HFFc6 (cell line): Measurements from ENCODE around the gene RAB40C. TPM values are rescaled to one million over a fixed set of nuclear protein-coding genes. Genes with fewer than 3 reads are reported as not detected.

Source experiments
- DNase-seq: peaks from one replicate; pipeline ENCODE4 v3.0.0-alpha.2; 2018
- H3K27ac Mint-ChIP-seq: 2 replicates; pipeline ENCODE4 v1.8.0; 2020; ENCODE audit warnings: mild to moderate bottlenecking, mixed read lengths
- H3K27me3 Mint-ChIP-seq: 2 replicates; pipeline ENCODE4 v1.8.0; 2021; ENCODE audit warnings: mild to moderate bottlenecking, moderate library complexity, mixed read lengths; ENCODE audit not compliant: insufficient read depth
- H3K36me3 Mint-ChIP-seq: 2 replicates; pipeline ENCODE4 v1.8.0; 2021; ENCODE audit warnings: low read depth, mixed read lengths
- H3K4me1 Mint-ChIP-seq: 2 replicates; pipeline ENCODE4 v1.8.0; 2020; ENCODE audit warnings: low read depth, mixed read lengths
- H3K4me3 Mint-ChIP-seq: 2 replicates; pipeline ENCODE4 v1.8.0; 2020; ENCODE audit warnings: mild to moderate bottlenecking, moderate library complexity, mixed read lengths
- H3K9me3 Mint-ChIP-seq: 2 replicates; pipeline ENCODE4 v1.8.0; 2020; ENCODE audit warnings: mild to moderate bottlenecking, mixed read lengths
- CTCF ChIP-seq: fragments of 200-600 bp; sonication (generic); IDR thresholded peaks from 2 replicates; pipeline ENCODE4 v1.5.0; 2021; ENCODE audit warnings: antibody characterized with exemption, mild to moderate bottlenecking
- total RNA-seq, 6 experiments: library from RNA; stranded (reverse); fragmentation: NEBNext Ultra II Directional; extraction: Animal tissue kit (Norgen Biotek cat#: 25700); gene quantifications; 2 replicates in 1 of 6; 3 replicates in 5 of 6; pipeline ENCODE4 v1.2.3, GENCODE V29; 2021

RAB40C gene
- total RNA-seq, 6 experiments from 2014 or later: 11.3 to 14.8 (median 12.2) TPM

GRCh38 chr16:569445-570254 is 20.2 kb upstream of the RAB40C start, which contains the start of gene PIGQ:
Gene PIGQ (plus strand): TSS chr16:569968. CDS start chr16:574075, 4,107 bp downstream.
- Mint-ChIP-seq H3K27me3 (peaks cover 5% of the 10 kb centered on the region), H3K4me3 (peak within 1 kb of the TSS; percentile 91), H3K9me3 (no peaks in the 10 kb centered on the region), H3K36me3 (no peaks in the 10 kb centered on the region), H3K4me1 (peaks cover 23% of the 10 kb centered on the region), H3K27ac (peak within 1 kb of the TSS; percentile 79)
- DNase-seq: no peak
- TF ChIP-seq CTCF: no peak

GRCh38 chr16:572865-573650 is 16.8 kb upstream of the RAB40C start:
- Mint-ChIP-seq H3K36me3 (no peaks in the 10 kb centered on the region), H3K27me3 (peaks cover 5% of the 10 kb centered on the region), H3K27ac (no peak overlapping the region), H3K4me1 (peaks cover 23% of the 10 kb centered on the region), H3K4me3 (no peak overlapping the region), H3K9me3 (no peaks in the 10 kb centered on the region)
- no peak for DNase-seq
- no peak for TF ChIP-seq CTCF

- H3K9me3 Mint-ChIP-seq: no peaks in the 10 kb centered on the region
- H3K4me3 Mint-ChIP-seq: no peak overlapping the region
- H3K36me3 Mint-ChIP-seq: no peaks in the 10 kb centered on the region
- peaks cover 5% of the 10 kb centered on the region for H3K27me3 Mint-ChIP-seq
- no peak for DNase-seq
- peaks cover 19% of the 10 kb centered on the region for H3K4me1 Mint-ChIP-seq
- H3K27ac Mint-ChIP-seq: no peak overlapping the region
- no peak for TF ChIP-seq CTCF
Measured at GRCh38 chr16:574021-574760, 15.7 kb upstream of the RAB40C start.

- H3K9me3 Mint-ChIP-seq: no peaks in the 10 kb centered on the region
- no peaks in the 10 kb centered on the region for H3K36me3 Mint-ChIP-seq
- H3K4me1 Mint-ChIP-seq: peaks cover 14% of the 10 kb centered on the region
- no peak for TF ChIP-seq CTCF
- no peak overlapping the region for H3K27ac Mint-ChIP-seq
- DNase-seq: no peak
- H3K27me3 Mint-ChIP-seq: peaks cover 5% of the 10 kb centered on the region
- no peak overlapping the region for H3K4me3 Mint-ChIP-seq
Measured at GRCh38 chr16:575354-576196, 14.3 kb upstream of the RAB40C start.
